NCI-H2227 (cell line): ENCODE results near the gene ERGIC1.
"Not testable (repeated sequence)": the region's sequence is repeated elsewhere in the genome, so short reads cannot be mapped to it uniquely, and the experiment has no call there.

Source experiments
- DNase-seq: peaks from one replicate; lab custom pipeline; 2025; ENCODE audit not compliant: unreplicated experiment; lab: John Stamatoyannopoulos, UW

ERGIC1 gene

DNA sequence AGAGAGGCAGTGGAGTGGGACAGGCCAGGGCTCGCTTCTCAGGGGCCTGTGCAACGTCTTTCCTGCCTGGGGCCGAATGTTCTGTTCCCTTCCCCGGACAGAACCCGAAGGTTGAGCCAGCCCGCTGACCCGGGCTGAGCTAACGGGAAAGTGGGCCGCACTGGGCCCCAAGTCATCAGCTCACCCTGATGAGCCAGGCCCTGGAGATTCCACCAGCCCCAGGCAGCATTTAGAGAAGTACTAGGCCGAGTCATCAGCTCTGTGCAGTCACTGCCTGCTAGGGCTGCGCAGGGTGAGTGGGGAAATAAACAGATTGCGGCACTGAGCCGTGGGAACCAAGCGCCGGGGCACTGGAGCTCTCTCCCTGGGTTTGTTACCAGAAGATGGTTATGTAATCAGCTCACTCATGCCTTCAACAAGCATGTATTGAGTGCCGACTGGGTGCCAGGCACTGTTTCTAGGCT lies 33.9 kb upstream of the ERGIC1 start:
- DNase-seq = no peak

DNA sequence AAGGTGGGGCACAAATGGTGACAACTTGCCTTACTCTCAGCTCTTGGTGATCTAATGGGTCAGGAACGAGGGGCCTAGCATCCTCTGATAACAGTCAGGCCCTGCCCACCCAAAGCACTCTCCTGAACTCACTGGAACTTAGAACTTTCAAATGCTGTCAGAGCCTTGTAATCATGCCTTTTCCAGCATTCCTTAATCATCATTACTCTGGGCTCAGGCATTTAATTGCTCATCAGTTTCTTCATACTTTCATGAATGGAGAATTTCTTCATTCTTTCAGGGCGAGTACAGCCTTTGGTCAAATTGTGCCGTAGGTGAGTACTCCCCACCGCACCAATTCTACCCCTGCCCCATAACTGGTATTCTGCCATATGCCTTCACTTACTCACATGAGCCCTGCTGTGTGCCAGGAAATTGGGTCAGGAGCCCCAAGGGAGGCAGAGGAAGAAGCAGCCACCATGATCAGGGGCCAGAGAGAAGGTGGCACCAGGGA lies 32.8 kb upstream of the ERGIC1 start:
- DNase-seq = no peak

DNA sequence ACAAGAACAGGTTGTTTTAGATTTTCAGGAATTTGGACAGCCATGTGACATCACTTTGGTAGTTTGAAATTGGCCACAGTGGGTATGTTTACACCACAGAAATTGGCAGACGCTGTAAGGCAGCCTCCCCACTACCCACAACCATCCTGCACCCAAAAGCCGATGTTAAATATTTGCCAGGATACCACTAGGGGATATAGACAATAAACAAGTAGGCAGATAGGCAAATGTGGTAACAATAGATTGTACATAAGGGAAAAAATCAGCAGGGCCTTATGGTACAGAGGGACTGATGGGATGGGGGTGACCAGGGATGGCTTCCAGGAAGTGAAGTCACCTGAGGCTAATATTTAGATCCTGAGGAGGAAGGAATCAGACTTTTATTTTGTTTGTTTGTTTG lies 31.9 kb upstream of the ERGIC1 start:
- DNase-seq = no peak

DNA sequence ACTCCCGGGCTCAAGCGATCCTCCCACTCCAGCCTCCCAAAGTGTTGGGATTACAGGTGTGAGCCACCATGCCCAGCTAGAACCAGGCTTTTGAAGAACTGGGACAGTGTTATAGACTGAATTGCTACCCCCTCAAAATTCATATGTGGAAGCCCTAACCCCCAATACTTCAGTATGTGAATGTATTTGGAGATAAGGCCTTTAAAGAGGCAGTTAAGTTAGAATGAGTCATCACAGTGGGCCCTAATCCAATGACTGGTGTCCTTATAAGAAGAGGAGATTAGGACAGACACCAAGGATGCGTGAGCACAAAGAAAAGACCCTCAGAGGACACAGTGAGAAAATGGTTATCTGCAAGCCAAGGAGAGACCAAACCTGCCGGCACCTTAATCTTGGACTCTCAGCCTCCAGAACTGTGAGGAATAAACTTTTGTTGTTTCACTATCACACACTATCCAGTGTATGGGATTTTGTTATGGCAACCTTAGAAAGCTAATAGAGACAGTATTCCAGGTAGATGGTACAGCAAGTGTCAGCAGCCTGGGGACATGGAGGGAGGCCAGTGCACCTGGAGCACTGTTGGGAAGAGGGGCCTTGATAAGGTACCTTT lies 31.4 kb upstream of the ERGIC1 start:
- no peak for DNase-seq

DNA sequence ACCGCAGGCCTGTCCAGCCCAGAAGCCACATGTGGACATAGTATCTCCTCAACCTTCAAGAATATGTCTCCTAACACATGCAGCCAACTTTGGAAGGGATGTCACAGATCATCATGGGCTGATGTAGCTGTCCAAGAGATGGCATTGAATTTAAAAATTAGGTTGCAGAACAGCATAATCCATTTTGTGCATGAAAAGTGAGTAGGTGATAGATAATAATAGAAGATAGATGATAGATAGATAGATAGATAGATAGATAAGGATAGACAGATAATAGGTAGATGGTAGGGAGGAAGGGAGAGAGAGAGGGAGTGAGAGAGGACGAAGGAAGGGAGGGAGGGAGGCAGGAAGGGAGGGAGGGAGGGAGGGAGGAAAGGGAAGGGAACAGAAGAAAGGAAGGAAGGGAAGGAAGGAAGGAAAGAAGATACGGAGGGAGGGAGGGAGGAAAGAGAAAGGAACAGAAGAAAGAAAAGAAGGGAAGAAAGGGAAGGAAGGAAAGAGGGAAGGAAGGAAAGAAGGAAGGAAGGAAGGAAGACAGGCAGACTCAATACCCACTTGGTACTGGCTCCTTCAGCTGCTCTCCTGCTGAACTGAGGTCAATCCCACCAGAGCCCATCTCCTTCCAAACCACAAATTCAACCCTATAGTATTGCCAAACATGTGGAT lies 28.9 kb upstream of the ERGIC1 start:
- DNase-seq = no peak

DNA sequence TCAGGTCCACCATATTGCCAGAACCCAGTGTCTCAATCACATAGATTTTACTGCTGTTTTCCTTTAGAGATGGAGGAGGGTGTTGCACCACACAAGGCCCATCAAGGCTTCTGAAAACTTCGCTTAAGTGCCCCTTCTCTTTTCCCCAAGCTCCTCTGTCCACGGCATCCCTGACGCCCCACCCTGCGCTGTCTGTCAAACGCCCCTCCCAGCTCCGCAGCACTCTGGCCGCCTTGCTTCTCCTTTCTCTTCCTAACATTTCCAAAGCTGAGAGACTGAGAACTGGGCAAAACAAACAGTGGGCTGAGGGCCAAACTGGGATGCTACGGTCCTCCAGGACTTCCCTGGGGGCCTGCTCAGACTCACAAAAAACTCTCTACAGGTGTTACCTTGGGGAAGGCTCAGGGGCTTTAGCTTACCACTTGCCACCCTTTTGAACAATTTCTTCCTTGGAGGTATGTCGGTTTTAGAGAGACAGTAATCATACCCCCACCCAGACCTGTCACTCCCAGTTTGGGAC lies 28.3 kb upstream of the ERGIC1 start:
- DNase-seq = no peak

DNA sequence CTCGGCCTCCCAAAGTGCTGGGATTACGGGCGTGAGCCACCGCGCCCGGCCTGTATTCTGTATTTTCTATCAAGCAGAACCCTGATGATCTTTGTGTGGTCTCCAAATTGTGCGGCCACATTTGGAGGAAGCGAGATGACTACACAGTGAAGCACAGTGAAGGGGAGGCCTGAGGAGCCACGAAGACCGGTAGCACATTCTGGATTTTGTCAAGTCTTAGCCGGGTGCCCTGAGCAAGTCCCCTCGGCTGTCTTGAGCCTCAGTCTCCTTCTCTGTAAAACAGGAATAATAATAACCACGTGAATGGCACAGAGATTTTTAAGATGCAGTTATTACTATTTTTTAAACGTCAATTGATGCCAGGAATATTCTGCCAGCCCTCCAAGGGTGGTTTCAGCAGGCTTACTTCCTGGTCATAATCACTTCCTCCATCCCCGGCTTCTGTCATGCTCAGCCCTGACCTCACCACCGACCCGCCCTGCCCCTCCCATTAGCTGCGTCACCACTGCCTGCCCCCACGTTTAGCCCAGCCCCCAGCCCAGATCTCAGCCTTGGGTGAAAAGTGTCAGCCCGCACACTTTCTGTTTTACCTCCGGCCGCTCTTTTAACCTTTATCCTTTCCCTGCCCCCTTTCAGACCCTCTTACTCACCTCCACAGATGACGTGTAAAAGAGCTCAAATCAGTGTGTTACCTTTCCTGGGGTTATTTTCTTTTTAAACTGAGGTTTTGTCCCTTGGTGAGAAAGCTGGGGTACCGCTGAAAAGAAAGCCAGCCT lies 27.0 kb upstream of the ERGIC1 start:
- DNase-seq = no peak

DNA sequence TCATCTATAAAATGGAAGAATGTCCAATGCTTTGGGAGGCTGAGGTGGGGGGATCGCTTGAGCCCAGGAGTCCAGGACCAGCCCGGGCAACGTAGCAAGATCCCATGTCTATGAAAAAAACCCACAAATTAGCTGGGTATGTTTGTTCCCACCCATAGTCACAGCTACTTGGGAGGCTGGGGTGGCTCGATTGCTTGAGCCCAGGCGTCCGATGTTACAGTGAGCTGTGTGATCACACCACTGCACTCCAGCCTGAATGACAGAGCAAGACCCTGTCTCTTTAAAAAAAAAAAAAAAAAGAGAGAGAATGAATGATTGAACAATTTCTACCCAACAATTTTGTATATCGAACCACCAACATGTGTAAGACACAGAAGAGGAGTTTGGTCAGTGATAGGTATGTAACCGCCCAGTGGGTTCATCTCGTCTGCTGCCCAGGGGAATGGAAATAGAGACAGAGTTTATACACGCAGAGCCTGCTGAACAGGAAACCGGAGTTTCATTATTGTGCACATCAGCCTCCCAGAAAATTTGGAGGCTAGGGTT lies 26.2 kb upstream of the ERGIC1 start:
- no peak for DNase-seq

DNA sequence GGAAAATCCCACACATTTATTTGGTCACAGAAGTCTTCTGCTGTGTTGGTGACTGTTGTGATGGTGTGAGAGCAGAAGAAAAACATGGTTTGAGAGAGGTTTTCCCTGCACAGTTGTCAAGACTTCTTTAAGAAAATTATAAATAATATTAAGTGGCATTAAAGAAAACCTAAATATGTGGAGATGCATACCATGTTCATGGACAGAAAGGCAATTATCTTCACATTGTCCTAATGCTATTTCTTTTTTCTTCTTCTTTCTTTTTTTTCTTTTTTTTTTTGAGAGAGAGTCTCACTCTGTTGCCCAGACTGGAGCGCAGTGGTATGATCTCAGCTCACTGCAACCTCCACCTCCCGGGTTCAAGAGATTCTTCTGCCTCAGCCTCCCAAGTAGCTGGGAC lies 24.3 kb upstream of the ERGIC1 start:
- DNase-seq = no peak

DNA sequence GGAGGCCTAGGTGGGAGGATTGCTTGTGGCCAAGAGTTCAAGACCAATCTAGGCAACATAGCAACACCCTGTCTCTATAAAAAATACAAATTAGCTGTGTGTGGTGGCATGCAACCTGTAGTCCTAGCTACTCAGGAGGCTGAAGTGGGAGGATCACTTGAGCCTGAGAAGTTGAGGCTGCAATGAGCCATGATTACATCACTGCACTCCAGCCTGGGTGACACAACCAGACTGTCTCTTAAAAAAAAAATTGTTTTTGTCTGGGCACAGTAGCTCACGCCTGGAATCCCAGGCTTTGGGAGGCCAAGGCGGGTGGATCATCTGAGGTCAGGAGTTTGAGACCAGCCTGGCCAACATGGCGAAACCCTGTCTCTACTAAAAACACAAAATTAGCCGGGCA lies 23.1 kb upstream of the ERGIC1 start:
- DNase-seq = not testable (repeated sequence)

DNA sequence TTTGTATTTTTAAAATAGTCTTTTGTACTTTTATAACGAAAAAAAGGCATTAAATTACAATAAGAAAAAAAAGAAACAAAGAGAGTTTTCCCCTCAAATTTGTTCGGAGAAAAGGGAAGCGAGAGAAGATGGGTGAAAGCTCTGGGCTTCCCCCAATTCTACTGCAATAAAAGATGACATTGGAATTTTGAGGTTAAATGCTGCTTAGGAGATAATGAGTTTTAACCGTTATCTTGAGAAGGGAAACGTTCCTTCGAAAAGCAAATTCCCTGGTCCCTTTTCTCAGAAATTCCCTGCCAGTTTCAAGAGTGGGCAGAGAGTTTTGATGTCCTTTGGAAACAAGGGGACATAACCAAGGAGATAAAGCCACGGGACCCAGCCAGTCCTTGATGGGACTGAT lies 18.4 kb upstream of the ERGIC1 start:
- DNase-seq = no peak

DNA sequence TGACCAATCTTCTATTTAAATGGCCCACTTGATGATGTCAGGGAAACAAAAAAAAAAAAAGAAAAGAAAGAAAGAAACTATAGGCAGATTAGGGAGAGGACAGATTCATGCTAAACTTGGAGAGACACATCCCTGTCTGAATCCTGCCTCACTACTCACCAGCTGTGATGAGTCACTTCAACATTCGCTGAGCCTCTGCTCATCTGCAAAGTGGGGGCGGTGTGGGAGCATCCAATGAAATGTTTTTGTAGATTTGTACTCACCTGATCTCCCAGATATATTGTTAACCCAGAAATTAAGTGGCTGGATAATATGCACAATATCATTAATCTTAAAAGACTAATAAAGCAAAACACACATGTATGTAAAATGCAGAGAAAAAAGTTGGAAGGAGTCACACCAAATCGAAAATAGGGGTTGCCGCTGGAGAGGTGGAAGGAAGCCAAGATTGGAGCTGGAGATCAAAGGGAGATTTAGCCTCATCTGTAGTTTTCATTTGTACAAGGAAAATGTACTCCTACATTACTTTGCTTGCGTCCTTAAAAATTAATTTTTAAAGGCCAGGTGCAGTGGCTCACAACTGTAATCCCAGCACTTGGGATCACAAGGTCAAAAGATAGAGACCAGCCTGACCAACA lies 17.0 kb upstream of the ERGIC1 start:
- no peak for DNase-seq

DNA sequence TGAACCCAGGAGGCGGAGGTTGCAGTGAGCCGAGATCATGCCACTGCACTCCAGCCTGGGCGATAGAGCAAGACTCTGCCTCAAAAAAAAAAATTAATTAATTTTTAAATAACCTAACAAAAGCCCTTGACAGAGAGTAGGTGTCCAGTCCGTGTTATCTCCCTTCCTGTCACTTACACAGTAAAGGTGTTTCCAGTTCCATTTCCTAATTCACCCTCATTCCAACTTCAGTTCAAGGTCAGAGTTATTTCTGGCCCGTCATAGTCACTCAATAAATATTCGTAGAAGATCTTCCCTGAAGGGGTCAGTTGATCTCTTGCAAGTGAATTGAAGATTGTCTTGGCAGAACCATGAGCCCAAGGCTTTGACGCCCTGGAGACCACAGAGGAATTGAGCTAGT lies 16.4 kb upstream of the ERGIC1 start:
- no peak for DNase-seq

DNA sequence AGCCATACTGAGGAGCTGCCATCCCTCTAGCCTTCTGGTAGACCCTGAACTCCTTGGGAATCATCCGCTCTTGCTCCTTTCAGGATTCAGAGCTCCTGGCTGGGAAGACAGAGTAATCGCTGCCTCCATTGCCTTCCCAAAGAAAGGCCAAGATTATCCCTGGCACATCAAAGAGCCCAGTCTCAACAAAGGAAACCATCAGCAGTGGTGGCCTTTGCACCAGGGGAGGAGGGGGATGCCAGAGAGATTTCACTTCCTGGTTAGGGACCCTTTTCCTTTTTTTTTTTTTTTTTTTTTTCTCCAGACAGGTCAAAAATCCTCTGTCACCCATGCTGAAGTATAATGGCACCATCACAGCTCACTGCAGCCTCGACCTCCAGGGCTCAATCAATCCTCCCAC lies 16.0 kb upstream of the ERGIC1 start:
- DNase-seq = no peak

DNA sequence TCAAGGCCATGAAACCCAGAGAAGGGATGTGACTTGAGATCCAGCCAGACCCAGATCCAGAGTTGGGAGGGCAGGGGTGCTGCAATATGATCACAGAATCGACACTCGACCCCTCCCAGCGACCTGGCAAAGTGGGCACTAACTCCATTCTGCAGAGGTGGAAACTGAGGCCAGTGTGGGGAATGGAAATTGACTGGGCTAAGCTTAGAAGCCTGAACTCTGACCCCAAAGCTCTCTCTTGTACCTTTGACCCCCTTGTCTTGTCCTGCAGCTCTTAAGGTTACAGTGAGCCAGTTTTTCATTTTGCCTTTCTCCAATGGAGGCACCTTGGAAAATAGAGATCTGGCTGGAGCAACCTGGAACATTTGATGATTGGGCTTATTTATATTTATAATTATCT lies 14.5 kb upstream of the ERGIC1 start:
- no peak for DNase-seq

DNA sequence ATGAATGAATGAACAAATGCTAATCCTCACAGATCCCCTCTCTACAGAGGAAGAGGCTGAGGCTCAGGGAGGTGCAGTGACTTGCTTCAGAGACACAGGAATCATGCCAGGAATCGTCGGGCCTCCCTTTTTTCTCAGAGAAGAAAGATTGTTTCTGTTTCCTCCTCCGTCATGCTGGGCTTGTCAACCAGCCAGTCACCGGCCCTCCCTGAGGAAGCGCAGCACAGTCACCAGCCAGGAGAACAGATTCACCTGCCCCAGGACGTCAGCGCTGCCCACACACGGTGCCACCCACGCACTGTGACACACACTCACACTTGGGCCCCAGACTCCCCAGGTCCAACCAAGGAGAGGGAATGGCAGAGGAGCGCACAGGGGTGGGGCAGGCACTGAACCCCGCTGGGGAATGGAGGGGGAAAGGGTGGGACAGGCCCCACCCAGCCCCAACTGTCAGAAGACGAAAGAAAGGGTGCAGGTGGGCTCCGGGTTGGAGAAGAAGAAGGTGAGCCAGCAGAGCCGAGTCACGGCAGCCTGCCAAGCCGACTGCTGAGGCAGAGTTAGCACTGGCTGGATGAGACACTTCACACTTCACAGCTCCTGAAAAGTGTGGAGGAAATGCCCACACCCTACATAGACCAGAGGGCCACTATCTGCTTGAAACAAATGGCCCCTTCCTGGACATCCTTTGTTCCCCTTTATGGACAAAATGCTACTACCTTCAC lies 13.8 kb upstream of the ERGIC1 start:
- DNase-seq = no peak

DNA sequence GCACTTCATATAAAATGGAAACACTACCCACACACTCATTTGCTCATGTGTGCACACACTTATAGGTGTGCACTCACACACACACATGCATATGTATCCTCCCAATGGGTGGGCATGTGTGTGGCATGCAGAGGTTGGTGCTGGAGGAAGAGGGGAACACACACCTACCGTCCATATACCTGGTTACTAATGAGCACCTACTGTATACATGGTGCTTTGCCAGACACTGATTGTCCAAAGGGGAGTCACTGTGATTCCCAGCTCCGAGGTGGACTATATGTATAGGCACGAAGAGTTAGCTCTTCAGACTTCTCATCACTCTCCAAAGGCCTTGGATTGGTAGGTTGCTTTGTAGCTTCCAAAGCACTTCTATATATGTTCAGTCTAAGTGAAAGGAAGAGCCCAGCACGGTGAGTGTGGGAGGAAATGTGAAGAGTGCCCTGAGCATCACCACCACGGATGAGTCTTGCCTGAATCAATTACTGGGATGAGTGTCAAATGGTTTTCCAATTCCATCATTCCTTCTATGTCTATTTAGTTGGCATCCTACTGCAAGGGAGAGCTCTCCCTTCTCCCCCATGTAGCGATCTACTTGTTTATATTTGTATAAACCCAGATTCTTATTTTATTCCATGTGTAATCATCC lies 12.6 kb upstream of the ERGIC1 start:
- DNase-seq = no peak

DNA sequence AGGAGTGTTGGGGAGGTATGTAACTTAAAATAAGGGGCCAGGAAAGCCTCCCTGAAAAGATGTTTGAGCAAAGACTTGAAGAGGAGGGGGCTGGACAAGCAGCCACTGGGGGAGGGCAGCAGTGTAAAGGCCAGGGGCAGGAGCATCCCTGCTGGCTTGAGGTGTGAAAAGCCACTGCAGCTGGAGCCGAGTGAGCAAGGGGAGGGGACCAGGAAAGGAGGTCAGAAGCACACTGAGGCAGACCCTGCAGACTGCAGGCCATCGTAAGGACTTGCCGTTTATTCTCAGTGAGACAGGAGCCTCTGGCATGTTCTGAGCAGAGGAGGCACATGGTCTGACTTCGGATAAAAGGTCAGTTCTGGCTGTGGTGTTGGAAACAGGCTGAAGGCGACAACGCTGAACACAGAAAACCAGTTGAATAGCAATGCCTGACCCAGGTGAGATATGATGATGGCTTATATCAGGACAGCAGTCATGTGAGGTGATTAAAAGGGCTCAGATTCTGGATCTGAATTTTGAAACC lies 10.2 kb upstream of the ERGIC1 start:
- DNase-seq = no peak

DNA sequence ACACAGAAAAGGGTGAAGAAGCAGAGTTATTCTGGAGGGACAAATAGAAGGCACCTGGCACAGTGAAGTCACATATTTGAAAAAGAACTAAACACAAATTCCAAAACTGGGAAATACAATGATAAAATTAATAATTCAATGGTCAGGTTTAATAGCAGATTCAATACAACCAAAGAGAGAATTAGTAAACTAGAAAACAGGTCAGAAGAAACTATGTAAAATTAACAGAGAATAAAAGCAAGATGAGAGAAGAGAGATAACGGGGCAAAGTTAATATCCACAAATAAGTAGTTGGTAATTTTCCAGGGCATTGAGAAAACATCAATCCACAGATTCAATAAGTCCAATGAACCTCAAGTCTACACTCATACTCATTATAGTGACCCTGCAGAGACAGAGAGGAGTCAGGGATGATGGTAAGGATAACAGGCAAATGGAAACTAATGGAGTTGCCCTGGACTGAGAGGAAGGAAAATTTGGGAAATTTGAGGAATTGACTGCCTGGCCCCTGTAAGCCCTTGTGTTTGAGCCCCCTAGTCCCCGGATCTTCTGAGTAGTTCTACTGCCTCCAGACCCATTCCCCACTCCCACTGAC lies 8.3 kb upstream of the ERGIC1 start:
- DNase-seq = no peak
